Peyer's patch (tissue), 4 donors: ENCODE measurements around the gene IP6K1. TPM values are rescaled to one million over a fixed set of nuclear protein-coding genes. Genes with fewer than 3 reads are reported as not detected.

Experiments
- DNase-seq, 3 donors: peaks; one replicate each; pipeline ENCODE4 v3.0.0-alpha.2; 2017 to 2019
- H3K27ac ChIP-seq, 4 donors: fragments of 200-600 bp; sonication (generic); one replicate each; pipeline ENCODE4 v1.5.1; 2016 to 2019
- H3K27me3 ChIP-seq, 2 donors: fragments of 200-600 bp; sonication (generic); one replicate each; pipeline ENCODE4 v1.5.1; 2019
- H3K36me3 ChIP-seq, 3 donors: fragments of 200-600 bp; sonication (generic); one replicate each; pipeline ENCODE4 v1.5.1; 2016 to 2019
- H3K4me1 ChIP-seq, 4 donors: fragments of 200-600 bp; sonication (generic); one replicate each; pipeline ENCODE4 v1.5.1; 2016 to 2019
- H3K4me3 ChIP-seq, 4 donors: fragments of 200-600 bp; sonication (generic); 1 replicate in 3 of 4; 2 replicates in 1 of 4; pipeline ENCODE4 v1.5.1; 2016 to 2019; ENCODE audit warnings: mild to moderate bottlenecking in 1 of 4
- H3K9me3 ChIP-seq, 4 donors: fragments of 200-600 bp; sonication (generic); one replicate each; pipeline ENCODE4 v1.5.1; 2016 to 2019; ENCODE audit warnings: mild to moderate bottlenecking in 1 of 4
- POLR2A ChIP-seq, 2 donors: fragments of 450-650 bp; IDR thresholded peaks; one replicate each; pipeline ENCODE4 v1.5.1; 2017; ENCODE audit warnings: antibody characterized with exemption in 2 of 2, mild to moderate bottlenecking in 2 of 2, moderate library complexity in 2 of 2
- total RNA-seq, 4 donors: library from RNA; depleted of rRNA; stranded (reverse); fragments of >200 nt; gene quantifications; one replicate each; pipeline ENCODE4 v1.1.0, GENCODE V29; 2016
- TF ChIP-seq, protein P1 (sequence below), 6 experiments: fragments of 450-650 bp in 4 of 6; fragments of 200-600 bp in 2 of 6; sonication (generic) in 1 of 6; IDR thresholded peaks; one replicate each; pipeline ENCODE4 v1.5.1; 2017 to 2019; ENCODE audit warnings: antibody characterized with exemption in 6 of 6, mild to moderate bottlenecking in 3 of 6, moderate library complexity in 1 of 6

Gene IP6K1
- total RNA-seq, 4 donors from 2014 or later = 30.6 to 56.1 (median 46.8) TPM

DNA sequence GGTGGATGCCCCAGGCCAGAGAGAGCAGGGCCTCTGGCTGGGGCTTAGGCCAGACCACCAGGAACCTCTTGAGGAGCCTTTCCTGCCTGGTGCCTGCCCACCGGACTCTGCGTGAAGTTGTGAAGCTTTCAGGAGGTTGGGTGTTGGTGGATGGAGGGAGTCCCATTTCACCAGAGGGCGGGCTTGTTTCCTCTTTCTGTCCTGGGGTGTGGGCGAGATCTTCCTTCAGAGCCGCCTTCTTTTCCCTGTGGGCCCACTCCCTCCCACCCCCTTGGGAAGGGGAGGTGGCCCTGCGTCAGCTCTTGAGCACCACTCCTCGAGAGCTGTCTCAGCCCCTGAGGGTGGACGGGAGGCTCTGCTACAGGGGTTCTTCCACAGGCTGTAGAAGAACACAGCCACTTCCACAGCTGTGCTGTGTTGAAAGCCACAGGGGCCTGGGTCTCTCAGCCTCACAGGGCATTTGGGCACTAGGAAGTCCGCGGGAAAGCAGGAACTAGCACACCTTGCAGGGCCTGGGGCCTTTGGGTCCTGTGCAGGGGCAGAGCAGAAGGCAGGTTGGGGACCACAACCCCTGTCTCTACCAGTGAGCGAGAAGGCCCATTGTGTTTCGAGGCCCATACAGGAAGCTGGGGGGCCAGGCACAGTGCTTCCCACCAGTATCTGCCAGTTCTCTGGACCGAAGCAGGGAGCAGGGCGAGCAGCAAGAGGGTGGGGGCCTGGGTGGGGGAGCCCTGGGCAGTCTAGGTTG is 69.0 kb downstream of the IP6K1 start:
- peak in 1 of 3 donors; percentile 46 for DNase-seq
- H3K9me3 ChIP-seq = no peaks in the 10 kb centered on the region
- H3K27ac ChIP-seq = no peak overlapping the region
- H3K4me1 ChIP-seq = peaks cover 0 to 40% (median 3%) of the 10 kb centered on the region in 4 donors
- no peak overlapping the region for H3K4me3 ChIP-seq
- TF ChIP-seq, protein P1, sequence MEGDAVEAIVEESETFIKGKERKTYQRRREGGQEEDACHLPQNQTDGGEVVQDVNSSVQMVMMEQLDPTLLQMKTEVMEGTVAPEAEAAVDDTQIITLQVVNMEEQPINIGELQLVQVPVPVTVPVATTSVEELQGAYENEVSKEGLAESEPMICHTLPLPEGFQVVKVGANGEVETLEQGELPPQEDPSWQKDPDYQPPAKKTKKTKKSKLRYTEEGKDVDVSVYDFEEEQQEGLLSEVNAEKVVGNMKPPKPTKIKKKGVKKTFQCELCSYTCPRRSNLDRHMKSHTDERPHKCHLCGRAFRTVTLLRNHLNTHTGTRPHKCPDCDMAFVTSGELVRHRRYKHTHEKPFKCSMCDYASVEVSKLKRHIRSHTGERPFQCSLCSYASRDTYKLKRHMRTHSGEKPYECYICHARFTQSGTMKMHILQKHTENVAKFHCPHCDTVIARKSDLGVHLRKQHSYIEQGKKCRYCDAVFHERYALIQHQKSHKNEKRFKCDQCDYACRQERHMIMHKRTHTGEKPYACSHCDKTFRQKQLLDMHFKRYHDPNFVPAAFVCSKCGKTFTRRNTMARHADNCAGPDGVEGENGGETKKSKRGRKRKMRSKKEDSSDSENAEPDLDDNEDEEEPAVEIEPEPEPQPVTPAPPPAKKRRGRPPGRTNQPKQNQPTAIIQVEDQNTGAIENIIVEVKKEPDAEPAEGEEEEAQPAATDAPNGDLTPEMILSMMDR (IDR thresholded peaks at IDR 0.05) = no peak
- no peak for TF ChIP-seq POLR2A (IDR thresholded peaks at IDR 0.05)
- H3K27me3 ChIP-seq = no peaks in the 10 kb centered on the region
- peaks cover 0 to 50% (median 0%) of the 10 kb centered on the region in 3 donors for H3K36me3 ChIP-seq

DNA sequence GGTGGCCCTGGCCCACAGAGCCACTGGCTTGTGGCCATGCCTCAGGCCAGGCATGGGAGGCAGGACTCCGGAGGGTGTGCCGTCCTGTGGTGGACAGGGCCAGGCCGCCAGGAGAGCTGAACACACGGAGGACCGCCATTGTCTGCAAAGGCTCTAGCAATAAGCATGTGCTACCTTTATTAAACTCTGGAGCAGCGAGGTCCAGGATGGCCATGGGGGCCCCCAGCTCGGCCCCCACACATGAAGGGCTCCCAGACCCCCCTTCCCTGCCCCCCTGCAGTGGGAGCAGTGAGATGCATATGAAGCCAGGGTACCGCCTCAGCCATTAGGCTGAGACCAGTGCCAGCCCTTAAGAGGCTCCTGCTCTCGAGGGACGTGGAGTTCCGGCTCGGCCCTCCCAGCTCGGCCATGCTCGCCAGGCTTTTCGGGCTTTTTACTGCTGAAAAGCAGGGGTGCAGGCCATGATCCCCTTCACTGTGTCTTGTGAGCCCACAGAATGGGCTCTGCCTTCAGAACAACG is 69.6 kb downstream of the IP6K1 start:
- Histone ChIP-seq H3K4me1 (peaks cover 0 to 34% (median 3%) of the 10 kb centered on the region in 4 donors), H3K27me3 (no peaks in the 10 kb centered on the region), H3K9me3 (no peaks in the 10 kb centered on the region), H3K36me3 (peaks cover 0 to 50% (median 0%) of the 10 kb centered on the region in 3 donors), H3K4me3 (no peak overlapping the region), H3K27ac (no peak overlapping the region)
- no peak for TF ChIP-seq POLR2A (IDR thresholded peaks at IDR 0.05)
- TF ChIP-seq, protein P1 (IDR thresholded peaks at IDR 0.05) = no peak
- no peak for DNase-seq

DNA sequence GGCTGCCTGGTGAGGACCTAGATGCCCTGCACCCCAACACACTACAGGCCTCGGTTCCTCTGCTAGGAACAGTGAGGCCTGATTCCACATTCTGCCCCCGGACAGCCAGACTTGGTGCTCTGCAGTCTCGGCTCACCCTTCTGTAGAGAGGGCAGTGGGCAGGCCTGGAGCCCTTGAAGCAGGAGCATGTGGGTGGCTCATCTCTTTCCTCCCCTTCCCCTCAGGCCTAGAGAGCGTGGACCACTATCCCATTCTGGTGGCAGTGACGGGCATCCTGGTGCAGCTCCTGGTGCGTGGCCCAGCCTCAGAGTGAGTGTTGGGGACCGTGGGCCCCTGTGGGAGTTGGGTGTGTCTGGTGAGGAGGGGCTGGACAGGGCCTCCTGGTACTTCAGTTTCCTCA is 70.2 kb downstream of the IP6K1 start:
- Histone ChIP-seq H3K36me3 (peaks cover 0 to 44% (median 0%) of the 10 kb centered on the region in 3 donors), H3K4me1 (peaks cover 0 to 28% (median 3%) of the 10 kb centered on the region in 4 donors), H3K4me3 (no peak overlapping the region), H3K27me3 (no peaks in the 10 kb centered on the region), H3K9me3 (no peaks in the 10 kb centered on the region), H3K27ac (no peak overlapping the region)
- no peak for TF ChIP-seq POLR2A (IDR thresholded peaks at IDR 0.05)
- TF ChIP-seq, protein P1 (IDR thresholded peaks at IDR 0.05) = no peak
- no peak for DNase-seq

DNA sequence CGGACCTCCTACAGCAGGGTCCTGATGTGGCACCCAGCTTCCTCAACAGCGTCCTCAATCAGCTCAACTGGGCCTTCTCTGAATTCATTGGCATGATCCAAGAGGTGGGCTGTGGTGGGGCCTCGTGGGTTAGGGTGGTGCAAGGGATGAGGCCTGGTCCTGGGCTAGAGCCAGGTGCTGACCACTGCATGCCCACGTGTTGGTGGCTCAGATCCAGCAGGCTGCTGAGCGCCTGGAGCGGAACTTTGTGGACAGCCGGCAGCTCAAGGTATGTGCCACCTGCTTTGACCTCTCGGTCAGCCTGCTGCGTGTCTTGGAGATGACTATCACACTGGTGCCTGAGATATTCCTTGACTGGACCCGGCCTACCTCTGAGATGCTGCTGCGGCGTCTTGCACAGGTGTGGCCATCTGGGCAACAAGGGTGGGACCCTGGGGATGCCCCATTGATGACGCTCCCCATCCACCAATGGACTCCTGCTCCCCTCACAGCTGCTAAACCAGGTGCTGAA is 70.7 kb downstream of the IP6K1 start:
- Histone ChIP-seq H3K4me3 (no peak overlapping the region), H3K27ac (no peak overlapping the region), H3K4me1 (peaks cover 0 to 23% (median 3%) of the 10 kb centered on the region in 4 donors), H3K27me3 (no peaks in the 10 kb centered on the region), H3K36me3 (peaks cover 0 to 39% (median 0%) of the 10 kb centered on the region in 3 donors), H3K9me3 (no peaks in the 10 kb centered on the region)
- DNase-seq = no peak
- TF ChIP-seq, protein P1 (IDR thresholded peaks at IDR 0.05) = no peak
- no peak for TF ChIP-seq POLR2A (IDR thresholded peaks at IDR 0.05)

DNA sequence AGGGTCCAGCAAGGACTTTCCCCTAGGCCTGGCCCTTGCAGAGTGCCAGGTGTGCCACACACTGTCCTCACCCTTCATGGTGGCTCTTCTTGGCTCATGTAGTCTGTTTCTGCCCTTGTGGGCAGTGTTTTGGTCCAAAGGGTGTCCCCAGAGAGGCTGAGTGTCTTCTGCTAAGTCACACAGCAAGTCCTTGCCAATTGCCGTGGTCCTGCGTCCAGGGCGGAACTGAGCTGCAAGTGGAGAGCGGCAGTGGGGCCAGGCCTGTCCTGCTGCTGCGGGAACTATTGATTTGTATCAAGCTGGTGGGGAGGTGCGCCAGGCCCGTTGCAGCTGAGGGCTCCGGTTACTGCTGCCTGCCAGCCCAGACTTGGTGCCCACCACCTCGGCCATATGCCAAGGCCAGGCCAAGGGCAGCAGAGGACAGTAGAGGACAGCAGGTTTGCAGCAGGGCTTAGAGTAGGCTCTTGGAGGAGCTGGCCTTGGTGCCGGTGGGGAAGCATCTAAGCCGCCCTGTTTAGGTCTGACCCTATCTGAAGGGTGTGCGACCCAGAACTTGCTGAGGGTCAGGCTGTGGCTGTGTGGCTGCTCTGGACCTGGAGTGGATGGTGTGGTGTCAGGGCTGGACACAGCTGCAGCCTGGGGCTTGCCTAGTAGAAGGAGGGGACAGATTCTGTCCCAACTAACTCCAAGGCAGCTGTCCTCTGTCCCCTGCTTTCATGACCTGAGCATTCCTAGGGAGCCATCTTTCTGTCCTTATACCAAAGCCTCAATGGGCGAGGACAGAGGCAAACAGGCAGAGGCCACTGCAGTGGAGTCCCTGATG is 71.4 kb downstream of the IP6K1 start:
- TF ChIP-seq POLR2A (IDR thresholded peaks at IDR 0.05) = no peak
- TF ChIP-seq, protein P1 (IDR thresholded peaks at IDR 0.05) = no peak
- peaks cover 0 to 37% (median 0%) of the 10 kb centered on the region in 3 donors for H3K36me3 ChIP-seq
- H3K27me3 ChIP-seq = no peaks in the 10 kb centered on the region
- H3K27ac ChIP-seq = no peak overlapping the region
- no peaks in the 10 kb centered on the region for H3K9me3 ChIP-seq
- peaks cover 0 to 15% (median 3%) of the 10 kb centered on the region in 4 donors for H3K4me1 ChIP-seq
- no peak for DNase-seq
- no peak overlapping the region for H3K4me3 ChIP-seq
